Activated T-cell treated with anti-CD3 and anti-CD28 coated beads, Interleukin-2, amount 50 U/mL, for 24 hours (primary cell): ENCODE data around the gene PCED1B.
"Not testable (repeated sequence)": the region's sequence is repeated elsewhere in the genome, so short reads cannot be mapped to it uniquely, and the experiment has no call there.

Experiments used
- DNase-seq: peaks from one replicate; pipeline ENCODE4 v3.0.0-alpha.2; 2020
- H3K27ac Mint-ChIP-seq: 2 replicates; pipeline ENCODE4 v1.8.0; 2020; ENCODE audit warnings: mild to moderate bottlenecking, mixed read lengths
- H3K27me3 Mint-ChIP-seq: 2 replicates; pipeline ENCODE4 v1.8.0; 2020; ENCODE audit warnings: mixed read lengths
- H3K36me3 Mint-ChIP-seq: 2 replicates; pipeline ENCODE4 v1.8.0; 2020; ENCODE audit warnings: low read depth, mixed read lengths
- H3K4me1 Mint-ChIP-seq: 2 replicates; pipeline ENCODE4 v1.8.0; 2020; ENCODE audit warnings: low read depth, mixed read lengths
- H3K4me3 Mint-ChIP-seq: 2 replicates; pipeline ENCODE4 v1.8.0; 2020; ENCODE audit warnings: mild to moderate bottlenecking, moderate library complexity, mixed read lengths
- H3K9me3 Mint-ChIP-seq: 2 replicates; pipeline ENCODE4 v1.8.0; 2020; ENCODE audit warnings: mixed read lengths

The PCED1B gene

GRCh38 chr12:47205532-47206449 is 126.4 kb downstream of the PCED1B start:
- peaks cover 83% of the 10 kb centered on the region for H3K36me3 Mint-ChIP-seq
- peak overlapping the region; percentile 91 for H3K4me3 Mint-ChIP-seq
- no peak for DNase-seq
- H3K27me3 Mint-ChIP-seq: no peaks in the 10 kb centered on the region
- peaks cover 83% of the 10 kb centered on the region for H3K4me1 Mint-ChIP-seq
- H3K9me3 Mint-ChIP-seq: no peaks in the 10 kb centered on the region
- H3K27ac Mint-ChIP-seq: peak overlapping the region; percentile 98

DNA sequence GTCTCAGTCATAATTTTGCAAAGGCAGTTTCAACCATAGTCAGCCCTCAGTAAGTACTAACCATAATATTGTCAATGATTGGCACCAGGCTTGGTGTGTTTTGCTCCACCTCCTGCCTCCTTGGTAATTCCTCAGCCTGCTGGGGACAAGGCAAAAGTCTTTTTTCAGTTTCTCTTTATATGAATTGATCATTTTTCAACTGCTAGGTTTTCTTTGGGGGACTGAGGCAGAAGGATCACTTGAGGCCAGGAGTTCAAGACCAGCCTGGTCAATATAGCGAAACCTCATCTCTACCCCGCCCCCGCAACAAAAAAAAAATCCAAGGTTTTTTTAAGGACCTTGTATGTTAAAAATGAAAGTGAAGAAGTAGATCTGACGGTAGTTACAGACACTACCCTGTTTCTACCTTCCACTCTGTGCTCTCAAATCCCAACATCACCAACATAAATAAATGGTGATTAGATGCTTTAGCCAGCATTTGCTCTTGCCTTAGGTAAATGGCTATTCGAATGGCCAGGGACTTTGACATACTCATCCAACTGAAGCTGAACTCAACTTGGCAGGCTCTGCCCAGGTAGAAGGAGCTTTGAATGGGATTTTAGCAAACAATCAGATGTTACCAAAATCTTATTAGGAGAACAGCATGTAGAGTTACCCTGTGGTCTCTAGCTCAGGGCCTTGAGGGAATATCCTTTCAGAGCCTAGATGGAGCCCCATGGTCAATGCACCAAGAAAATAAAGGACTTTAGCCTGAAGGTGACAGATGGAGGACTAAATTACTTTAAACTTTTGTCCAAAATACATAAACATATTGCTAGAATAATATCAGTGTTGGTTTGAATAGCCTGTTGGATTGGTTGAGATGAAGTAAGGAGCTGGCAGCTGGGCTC is 127.3 kb downstream of the PCED1B start:
- no peak for DNase-seq
- Mint-ChIP-seq H3K4me3 (peak overlapping the region; percentile 91), H3K27ac (peak overlapping the region; percentile 98), H3K27me3 (no peaks in the 10 kb centered on the region), H3K9me3 (no peaks in the 10 kb centered on the region), H3K36me3 (peaks cover 83% of the 10 kb centered on the region), H3K4me1 (peaks cover 83% of the 10 kb centered on the region)

DNA sequence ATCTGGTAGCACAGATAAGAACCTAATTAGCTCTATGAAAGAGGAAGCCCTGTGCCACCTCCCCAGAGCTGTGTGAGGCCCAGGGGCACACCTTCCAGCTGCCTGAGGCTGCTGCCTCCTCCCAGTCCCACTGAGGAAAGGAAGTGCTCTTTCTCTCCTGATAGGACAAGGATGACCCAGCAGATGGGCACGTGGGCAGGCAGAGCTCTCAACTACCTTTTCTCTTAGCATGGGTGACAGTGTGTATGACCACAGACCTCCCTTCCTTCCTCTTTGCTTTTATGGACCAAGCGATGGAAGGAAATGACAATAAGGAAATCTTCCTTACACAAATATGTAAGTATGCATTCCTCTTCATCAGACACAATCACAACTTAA is 127.9 kb downstream of the PCED1B start:
- Mint-ChIP-seq H3K27me3 (no peaks in the 10 kb centered on the region), H3K27ac (peak overlapping the region; percentile 98), H3K36me3 (peaks cover 85% of the 10 kb centered on the region), H3K4me1 (peaks cover 83% of the 10 kb centered on the region), H3K9me3 (no peaks in the 10 kb centered on the region), H3K4me3 (peak overlapping the region; percentile 91)
- peak; percentile 57 for DNase-seq

DNA sequence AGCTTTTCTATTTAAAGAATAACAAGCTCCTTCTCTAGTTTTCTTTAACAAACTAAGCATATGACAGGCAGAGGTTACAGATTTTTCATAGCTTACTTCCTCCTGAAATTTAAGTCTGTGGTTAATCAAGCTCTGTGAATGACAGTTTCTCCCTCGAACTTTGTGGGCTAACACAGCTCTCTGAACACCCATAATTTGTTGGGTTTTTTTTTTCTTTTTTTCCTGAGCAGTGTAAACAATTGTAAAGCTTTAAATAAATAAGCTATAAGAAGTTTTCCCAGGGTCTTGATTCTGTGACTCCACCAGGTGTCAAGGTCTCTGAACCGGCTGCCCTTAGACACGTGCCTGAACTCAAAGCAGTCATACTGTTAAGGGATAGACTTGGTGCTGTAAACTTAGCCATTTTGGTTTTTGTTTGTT is 128.4 kb downstream of the PCED1B start:
- H3K4me1 Mint-ChIP-seq: peaks cover 84% of the 10 kb centered on the region
- peaks cover 90% of the 10 kb centered on the region for H3K36me3 Mint-ChIP-seq
- no peaks in the 10 kb centered on the region for H3K9me3 Mint-ChIP-seq
- H3K4me3 Mint-ChIP-seq: peak overlapping the region; percentile 91
- H3K27me3 Mint-ChIP-seq: no peaks in the 10 kb centered on the region
- DNase-seq: no peak
- peak overlapping the region; percentile 98 for H3K27ac Mint-ChIP-seq

DNA sequence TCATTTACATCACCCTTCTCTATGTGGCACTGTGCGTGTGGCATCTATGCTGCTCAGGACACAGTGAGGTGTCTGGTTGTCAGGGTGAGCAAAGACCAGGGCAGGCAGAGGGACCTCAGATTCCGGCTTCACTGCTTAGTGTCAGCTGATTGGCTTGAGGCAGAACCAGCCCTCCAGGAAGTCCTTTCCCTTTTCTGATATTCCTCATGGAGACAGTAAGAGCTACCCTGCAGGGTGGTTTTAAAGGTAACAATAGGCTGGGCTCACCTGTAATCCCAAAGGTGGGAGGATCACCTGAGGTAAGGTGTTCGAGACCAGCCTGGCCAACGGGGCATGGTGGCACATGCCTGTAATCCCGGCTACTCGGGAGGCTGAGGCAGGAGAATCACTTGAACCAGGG is 129.6 kb downstream of the PCED1B start:
- H3K4me1 Mint-ChIP-seq: peaks cover 85% of the 10 kb centered on the region
- H3K4me3 Mint-ChIP-seq: peak overlapping the region; percentile 91
- no peaks in the 10 kb centered on the region for H3K9me3 Mint-ChIP-seq
- no peaks in the 10 kb centered on the region for H3K27me3 Mint-ChIP-seq
- H3K27ac Mint-ChIP-seq: peak overlapping the region; percentile 98
- no peak for DNase-seq
- H3K36me3 Mint-ChIP-seq: peaks cover 95% of the 10 kb centered on the region

DNA sequence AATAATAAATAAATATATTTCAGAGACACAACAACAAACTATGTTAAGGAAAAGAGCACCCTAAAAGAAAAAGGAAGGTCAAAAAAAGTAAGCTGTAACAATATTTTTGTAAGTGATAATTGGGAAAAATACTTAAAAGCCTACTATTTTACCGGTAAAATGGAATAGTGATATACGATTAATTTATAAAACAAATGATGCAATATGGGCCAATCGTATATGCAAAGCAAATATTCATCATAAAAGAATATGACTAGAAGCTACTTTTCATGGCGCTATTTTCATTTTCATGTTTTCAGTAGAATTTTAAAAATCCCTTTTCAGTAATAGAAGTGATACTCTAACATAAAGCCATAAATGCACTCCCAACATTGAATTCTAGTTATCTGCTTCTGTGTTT is 131.4 kb downstream of the PCED1B start:
- peaks cover 71% of the 10 kb centered on the region for H3K4me1 Mint-ChIP-seq
- H3K9me3 Mint-ChIP-seq: no peaks in the 10 kb centered on the region
- H3K27ac Mint-ChIP-seq: peak overlapping the region; percentile 98
- H3K27me3 Mint-ChIP-seq: no peaks in the 10 kb centered on the region
- H3K36me3 Mint-ChIP-seq: peaks cover 93% of the 10 kb centered on the region
- no peak for DNase-seq
- peak overlapping the region; percentile 91 for H3K4me3 Mint-ChIP-seq

GRCh38 chr12:47212701-47213039 is 133.2 kb downstream of the PCED1B start:
- Mint-ChIP-seq H3K27ac (peak overlapping the region; percentile 98), H3K27me3 (no peaks in the 10 kb centered on the region), H3K4me1 (peaks cover 56% of the 10 kb centered on the region), H3K9me3 (no peaks in the 10 kb centered on the region), H3K4me3 (peak overlapping the region; percentile 91), H3K36me3 (peaks cover 90% of the 10 kb centered on the region)
- DNase-seq: no peak

- Mint-ChIP-seq H3K36me3 (peaks cover 90% of the 10 kb centered on the region), H3K27me3 (no peaks in the 10 kb centered on the region), H3K9me3 (no peaks in the 10 kb centered on the region), H3K4me3 (peak overlapping the region; percentile 91), H3K4me1 (peaks cover 54% of the 10 kb centered on the region), H3K27ac (peak overlapping the region; percentile 98)
- no peak for DNase-seq
These were observed 134.0 kb downstream of the PCED1B start for GRCh38 chr12:47213396-47213795.

GRCh38 chr12:47214001-47214619 is 134.7 kb downstream of the PCED1B start:
- Mint-ChIP-seq H3K4me3 (peak overlapping the region; percentile 91), H3K9me3 (no peaks in the 10 kb centered on the region), H3K4me1 (peaks cover 52% of the 10 kb centered on the region), H3K36me3 (peaks cover 88% of the 10 kb centered on the region), H3K27ac (peak overlapping the region; percentile 98), H3K27me3 (no peaks in the 10 kb centered on the region)
- no peak for DNase-seq

DNA sequence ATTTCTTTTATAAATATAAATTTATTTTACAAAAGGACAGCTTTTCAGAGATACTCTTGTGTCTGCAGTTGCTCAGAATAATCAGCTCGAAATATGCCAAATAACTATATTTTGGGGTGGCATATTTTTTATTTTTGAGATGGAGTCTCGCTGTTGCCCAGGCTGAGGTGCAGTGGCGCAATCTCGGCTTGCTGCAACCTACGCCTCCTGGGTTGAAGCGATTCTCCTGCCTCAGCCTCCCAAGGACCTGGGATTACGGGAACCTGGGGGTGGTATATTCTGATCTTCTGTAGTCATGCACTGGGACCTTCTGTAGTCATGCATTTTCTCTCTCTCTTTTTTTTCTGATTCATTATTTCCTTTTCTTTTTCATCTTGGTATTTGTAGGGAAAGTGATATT is 135.3 kb downstream of the PCED1B start:
- peaks cover 51% of the 10 kb centered on the region for H3K4me1 Mint-ChIP-seq
- H3K27ac Mint-ChIP-seq: peak overlapping the region; percentile 99
- no peaks in the 10 kb centered on the region for H3K9me3 Mint-ChIP-seq
- peak; percentile 64 for DNase-seq
- peak overlapping the region; percentile 91 for H3K4me3 Mint-ChIP-seq
- no peaks in the 10 kb centered on the region for H3K27me3 Mint-ChIP-seq
- peaks cover 88% of the 10 kb centered on the region for H3K36me3 Mint-ChIP-seq

- DNase-seq: peak; percentile 71
- no peaks in the 10 kb centered on the region for H3K27me3 Mint-ChIP-seq
- H3K36me3 Mint-ChIP-seq: peaks cover 82% of the 10 kb centered on the region
- peak overlapping the region; percentile 91 for H3K4me3 Mint-ChIP-seq
- H3K27ac Mint-ChIP-seq: peak overlapping the region; percentile 99
- no peaks in the 10 kb centered on the region for H3K9me3 Mint-ChIP-seq
- H3K4me1 Mint-ChIP-seq: peaks cover 47% of the 10 kb centered on the region
These were observed 136.8 kb downstream of the PCED1B start for GRCh38 chr12:47216150-47216677.

DNA sequence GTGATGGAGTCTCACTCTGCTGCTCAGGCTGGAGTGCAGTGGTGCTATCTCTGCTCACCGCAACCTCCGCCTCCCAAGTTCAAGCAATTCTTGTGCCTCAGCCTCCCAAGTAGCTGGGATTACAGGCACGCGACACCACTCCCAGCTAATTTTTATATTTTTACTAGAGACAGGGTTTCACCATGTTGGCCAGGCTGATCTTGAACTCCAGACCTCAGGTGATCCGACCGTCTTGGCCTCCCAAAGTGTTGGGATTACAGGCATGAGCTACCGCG is 138.1 kb downstream of the PCED1B start:
- Mint-ChIP-seq H3K4me1 (peaks cover 49% of the 10 kb centered on the region), H3K4me3 (peak overlapping the region; percentile 91), H3K36me3 (peaks cover 83% of the 10 kb centered on the region), H3K27ac (peak overlapping the region; percentile 99)
- not testable (repeated sequence) for H3K27me3 Mint-ChIP-seq, H3K9me3 Mint-ChIP-seq, DNase-seq

DNA sequence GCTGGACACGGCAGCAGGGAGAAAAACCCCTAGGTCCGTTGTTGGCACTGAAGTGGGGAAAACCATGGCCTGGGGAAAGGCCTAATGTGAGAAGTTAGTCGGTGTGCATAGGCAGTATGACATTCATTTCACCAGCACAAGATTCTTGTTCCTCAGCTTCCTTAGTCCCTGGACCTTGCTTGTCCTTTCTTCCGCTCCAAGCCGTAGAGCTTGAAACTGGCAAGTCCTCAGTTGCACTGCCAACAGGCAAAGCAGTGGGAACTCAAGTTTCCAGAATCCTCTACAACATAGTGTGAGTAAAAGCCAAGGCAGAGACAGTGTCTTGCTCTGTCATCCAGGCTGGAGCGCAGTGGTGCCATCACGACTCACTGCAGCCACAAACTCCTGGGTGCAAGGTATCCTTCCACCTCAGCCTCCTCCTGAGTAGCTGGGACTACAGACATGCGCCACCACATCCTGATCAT is 138.8 kb downstream of the PCED1B start:
- peaks cover 50% of the 10 kb centered on the region for H3K4me1 Mint-ChIP-seq
- H3K4me3 Mint-ChIP-seq: peak overlapping the region; percentile 91
- H3K36me3 Mint-ChIP-seq: peaks cover 83% of the 10 kb centered on the region

DNA sequence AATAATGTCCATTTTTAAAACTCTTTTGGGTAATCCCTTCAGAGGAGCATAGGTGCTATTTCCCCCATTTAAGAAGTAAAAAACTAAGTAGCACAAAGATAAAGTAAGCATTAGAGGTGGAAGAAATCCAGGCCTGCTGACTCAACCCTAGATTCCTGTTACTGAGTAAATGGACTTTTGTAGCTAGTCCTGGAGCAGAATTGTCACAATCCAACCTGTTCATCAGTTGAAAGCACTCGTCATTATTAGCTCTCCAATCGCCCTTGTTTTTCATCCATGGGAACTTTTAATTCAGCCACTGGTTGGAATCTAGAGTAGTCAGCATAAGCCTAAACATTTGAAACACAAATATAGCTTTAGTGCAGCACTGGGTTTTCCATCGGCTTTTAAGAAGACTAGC is 139.8 kb downstream of the PCED1B start:
- no peak for DNase-seq
- peak overlapping the region; percentile 99 for H3K27ac Mint-ChIP-seq
- H3K4me1 Mint-ChIP-seq: peaks cover 53% of the 10 kb centered on the region
- H3K27me3 Mint-ChIP-seq: no peaks in the 10 kb centered on the region
- H3K9me3 Mint-ChIP-seq: no peaks in the 10 kb centered on the region
- peaks cover 83% of the 10 kb centered on the region for H3K36me3 Mint-ChIP-seq
- peak overlapping the region; percentile 91 for H3K4me3 Mint-ChIP-seq

More for the DNA sequence above, 138.8 kb downstream of the PCED1B start:
- Mint-ChIP-seq H3K27ac (peak overlapping the region; percentile 99), H3K27me3 (no peaks in the 10 kb centered on the region), H3K9me3 (no peaks in the 10 kb centered on the region)
- DNase-seq: peak; percentile 69
